T follicular helper cell (primary cell): Measurements from ENCODE around the gene SZT2.

Experiments used
- DNase-seq: peaks from one replicate; pipeline ENCODE4 v3.0.0-alpha.2; 2020; ENCODE audit warnings: low read depth
- total RNA-seq, 2 experiments: gene quantifications; one replicate each; lab custom pipeline; 2026; lab: John Stamatoyannopoulos, UW

The SZT2 gene
- 92.3 to 202 reads per million in 2 experiments for total RNA-seq

DNA sequence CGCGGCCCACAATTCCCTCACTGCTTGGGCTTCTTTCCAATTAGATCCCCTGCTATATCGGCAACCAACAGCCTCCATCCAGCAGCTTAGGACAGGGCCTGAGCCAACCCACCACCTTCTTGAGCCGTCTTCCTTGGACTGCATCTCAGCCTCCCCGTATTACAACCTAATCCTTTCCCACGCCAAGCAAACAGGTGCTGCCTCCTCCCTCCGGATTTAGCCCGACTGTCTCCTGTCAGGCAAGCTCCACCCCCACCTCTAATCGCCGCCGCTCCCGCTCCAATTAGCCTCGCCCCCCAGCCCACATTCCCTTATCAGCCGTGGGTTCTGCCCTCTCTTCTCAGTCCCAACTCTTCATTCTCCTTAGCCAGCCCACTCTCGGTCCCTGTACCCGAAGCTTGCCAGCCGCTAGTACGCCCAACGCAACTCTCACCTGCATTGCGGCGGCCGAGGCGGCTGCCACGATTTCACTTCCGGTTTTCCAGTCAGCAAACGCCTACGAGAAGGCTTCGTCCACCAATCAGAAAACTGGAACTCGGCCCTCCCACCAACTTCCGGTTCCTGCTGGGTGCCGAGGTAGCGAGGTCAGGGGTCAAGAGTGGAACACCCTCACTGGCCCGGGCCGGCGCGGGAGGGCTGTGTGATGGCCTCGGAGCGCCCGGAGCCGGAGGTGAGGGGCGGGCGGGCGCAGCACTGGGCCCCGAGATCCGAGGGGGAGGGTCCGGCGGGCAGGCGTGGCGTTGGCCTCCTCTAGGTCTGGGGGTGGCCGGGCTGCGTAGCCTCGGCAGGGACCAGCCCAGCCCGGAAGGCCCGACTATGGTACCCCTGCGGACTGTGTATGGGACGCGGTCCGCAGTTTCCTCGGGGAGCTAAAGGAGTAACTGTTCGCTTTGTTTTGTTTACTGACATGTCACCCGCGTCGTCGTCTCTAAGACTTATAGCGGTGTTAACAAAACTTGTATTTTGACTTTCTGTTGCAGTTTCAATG, at the start of gene SZT2, which contains the start of gene MED8:
Gene SZT2 (plus strand): TSS at position 574 of the 988 bp plus-strand sequence. CDS start 70 bp downstream, at position 644.
Gene MED8 (minus strand): TSS at position 475 of the 988 bp plus-strand sequence. CDS start 36 bp downstream, at position 439.
- peak; percentile 90 for DNase-seq

DNA sequence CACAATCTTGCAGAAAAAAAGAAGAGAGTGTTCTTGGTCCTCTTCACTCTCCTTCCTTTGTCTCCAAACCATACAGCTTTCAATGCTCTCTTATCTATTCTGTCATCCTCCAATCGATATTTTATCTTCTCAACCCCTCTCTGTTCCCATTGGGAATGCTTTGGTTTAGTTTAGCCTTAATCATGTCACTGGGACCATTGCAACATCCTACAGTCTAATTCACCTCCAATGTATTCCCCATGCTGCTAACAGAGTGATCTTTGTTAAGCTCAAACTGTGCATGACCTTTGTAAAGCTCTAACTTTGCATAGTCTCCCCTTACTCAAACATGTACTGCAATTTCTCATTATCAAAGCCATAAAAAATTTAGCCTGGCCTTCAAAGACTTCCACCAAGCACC, 49.1 kb upstream of the SZT2 start:
- no peak for DNase-seq

DNA sequence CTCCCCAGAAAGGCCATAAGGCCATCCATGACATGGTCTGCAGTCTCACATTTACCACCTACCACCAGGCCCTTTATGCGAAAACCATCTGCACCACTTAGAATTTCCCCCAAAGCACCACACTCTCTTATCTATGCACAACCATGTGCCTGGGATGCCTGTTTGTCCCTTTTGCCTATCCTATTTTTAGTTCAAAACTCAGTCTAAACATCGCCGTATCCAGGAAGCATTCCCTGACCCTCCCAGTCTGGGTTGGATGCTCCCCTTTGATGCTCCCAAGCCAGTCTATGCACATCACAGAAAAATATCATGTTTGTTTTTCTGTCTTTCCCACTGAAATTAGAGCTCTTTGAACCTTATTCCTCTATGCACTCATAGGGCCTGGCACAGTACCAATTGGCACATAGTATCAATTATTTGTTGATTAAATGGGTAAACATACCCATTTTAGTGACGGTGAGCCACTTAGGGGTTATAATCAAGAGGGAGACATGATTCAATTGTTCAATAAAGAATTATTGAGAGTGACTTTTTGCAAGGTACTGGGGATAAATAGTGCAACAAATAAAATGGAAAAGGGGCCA, 45.3 kb upstream of the SZT2 start:
- no peak for DNase-seq

DNA sequence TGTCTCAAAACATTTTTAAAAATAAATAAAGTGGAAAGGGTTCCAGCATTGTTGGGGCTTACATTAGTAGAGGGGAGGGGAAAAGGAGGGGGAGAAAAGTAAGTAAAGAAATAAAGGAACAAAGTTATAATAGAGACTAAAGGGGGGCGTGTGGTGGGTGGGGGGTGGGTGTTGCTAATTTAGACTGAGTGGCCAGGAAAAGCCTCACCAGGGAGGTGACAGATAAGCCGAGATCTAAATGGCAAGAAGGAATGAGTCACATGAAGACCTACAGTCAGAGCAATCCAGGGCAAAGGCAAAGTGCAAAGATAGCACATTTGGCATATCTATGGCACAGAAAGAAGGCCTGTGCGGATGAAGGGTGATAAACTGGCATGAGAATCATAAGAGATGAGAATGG, 44.6 kb upstream of the SZT2 start:
- no peak for DNase-seq

DNA sequence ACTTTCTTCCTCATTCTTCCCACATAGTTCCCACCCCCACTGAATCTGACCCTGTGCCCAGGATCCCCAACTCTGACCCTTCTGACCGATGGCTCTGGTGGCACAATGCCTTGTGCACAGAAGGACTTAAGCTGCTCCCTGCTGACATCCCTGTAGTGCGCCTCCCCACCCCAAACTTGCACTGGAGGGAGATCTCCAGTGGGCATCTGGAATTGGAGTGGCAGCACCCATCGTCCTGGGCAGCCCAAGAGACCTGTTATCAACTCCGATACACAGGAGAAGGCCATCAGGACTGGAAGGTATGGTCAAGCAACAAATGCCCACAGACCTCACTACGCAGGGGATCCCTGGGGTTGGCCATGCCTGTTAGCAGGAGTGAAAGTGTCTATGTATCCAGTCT, 43.1 kb upstream of the SZT2 start:
- no peak for DNase-seq

DNA sequence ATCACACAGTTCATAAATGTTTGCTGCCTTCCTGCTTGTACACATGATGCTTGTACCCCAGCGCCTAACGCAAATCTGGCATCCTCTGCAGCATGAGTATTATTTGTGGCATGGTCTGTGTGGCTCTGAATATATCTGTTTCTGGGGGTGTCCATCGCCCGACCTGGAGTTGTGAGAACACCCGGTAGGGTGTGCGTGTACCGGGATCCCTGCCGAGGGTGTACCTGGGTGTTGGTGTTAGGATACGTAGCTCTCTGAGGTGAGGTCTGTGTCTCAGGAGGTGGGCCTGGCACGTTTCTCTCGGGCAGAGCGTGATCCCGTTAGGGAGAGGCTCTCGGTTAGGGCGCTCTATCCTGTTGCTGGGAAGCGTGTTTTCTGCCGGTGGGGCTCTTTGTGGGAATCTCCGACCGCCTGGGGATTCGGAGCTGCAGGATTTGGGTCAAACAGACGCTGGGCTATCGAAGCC, 41.3 kb upstream of the SZT2 start:
- DNase-seq, result no peak

DNA sequence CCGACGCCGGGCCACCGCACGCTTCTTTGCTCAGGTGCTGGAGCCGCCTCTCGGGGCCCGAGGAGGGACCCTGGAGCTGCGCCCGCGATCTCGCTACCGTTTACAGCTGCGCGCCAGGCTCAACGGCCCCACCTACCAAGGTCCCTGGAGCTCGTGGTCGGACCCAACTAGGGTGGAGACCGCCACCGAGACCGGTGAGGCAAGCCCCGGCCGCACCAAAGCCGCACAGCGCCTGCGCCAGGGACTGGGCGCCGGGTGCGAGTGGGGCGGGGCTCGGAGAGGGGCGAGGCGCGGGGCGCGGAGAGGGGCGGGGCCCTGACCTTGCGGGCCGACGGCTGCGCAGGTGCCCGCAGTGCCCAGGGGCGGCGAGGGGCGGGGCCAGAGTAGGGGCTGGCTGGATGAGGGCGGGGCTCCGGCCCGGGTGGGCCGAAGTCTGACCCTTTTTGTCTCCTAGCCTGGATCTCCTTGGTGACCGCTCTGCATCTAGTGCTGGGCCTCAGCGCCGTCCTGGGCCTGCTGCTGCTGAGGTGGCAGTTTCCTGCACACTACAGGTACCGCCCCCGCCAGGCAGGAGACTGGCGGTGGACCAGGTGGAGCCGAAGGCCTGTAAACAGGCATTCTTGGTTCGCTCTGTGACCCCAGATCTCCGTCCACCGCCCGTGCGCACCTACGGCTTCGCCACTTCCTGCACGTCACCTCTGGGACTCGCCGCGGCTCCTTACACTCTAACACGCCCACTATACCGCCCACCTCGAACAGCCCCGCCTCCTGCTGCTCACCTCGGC, 40.7 kb upstream of the SZT2 start:
- DNase-seq, result peak; percentile 29

DNA sequence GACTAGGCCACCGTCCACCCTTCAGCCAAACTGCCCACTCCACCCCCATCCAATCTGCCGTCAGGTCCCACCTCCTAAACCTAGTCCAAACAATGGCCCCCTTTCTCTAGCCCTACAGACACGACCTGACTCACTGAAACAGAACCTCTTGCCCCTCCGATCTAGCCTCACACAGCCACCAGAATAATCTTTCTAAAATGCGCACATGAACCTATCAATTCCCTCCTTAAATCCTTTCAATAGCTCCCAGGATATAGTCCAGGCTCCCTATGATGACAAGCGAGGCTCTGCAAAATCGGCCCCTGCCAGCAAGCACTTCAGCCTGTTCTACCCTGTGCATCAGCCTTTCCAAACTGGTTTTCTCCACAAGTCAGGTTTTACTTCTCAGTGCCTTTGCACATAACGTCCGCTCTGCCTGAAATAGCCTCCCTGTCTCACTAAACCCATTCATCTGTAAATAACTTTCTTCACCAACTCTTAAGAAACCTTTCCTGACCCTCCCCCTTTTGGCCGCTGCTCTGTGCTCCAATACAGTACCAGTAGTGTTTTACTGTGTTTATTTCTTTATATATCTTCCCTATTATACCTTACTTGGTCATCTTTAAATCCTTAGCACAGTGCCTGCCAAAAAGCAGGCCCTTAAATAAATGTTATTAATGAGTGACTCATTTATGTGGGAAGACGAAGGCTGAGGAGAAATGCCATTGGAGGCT, 39.9 kb upstream of the SZT2 start:
- DNase-seq, result no peak

DNA sequence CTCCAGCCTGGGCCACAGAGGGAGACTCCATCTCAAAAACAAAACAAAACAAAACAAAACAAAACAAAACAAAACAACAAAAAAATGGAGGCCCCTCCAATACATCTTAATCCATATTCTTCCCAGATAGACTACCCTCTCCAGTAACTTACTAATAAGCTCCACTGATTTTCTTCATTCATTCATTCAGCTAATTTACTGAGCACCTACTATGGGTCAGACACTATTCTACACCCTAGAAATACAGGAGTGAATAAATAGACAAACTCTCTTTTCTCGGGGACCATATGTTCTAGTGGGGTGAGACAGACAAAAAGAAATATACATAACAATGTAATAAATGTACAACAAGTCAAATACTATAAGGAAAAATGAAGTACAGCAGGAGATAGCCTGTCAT, 38.7 kb upstream of the SZT2 start:
- no peak for DNase-seq

DNA sequence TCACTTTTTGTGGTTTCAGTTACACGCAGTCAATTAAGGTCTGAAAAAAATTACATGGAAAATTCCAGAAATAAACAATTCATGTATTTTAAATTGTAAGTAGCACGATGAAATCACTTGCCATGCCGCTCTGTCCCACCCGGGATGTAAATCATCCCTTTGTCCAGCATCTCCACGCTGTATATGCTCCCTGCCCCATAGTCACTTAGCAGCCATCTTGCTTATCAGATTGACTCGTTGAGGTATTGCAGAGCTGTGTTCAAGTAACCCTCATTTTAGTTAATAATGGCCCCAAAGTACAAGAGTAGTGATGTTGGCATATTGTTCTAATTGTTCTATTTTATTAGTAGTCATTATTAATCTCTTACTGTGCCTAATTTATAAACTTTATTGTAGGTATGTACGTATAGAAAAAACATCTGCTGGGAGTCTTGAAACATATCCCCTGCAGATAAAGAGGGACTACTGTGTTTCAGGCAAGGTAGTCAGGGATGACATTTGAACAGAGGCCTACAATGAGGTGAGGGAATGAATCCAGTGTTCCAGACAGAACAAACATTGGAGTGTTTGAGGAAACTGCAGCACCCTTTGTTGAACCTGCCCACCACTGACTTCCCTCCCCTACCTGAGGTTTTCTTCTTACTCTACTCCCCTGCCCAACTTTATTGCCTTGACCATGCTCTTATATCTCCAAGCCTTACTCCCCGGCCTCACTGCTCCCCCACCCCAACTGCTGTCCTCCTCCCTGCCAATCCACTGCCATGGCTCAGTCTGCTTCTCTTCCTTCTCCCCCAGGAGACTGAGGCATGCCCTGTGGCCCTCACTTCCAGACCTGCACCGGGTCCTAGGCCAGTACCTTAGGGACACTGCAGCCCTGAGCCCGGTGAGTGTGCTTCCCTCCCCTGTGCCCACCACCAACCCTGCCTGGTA, 38.0 kb upstream of the SZT2 start:
- no peak for DNase-seq

DNA sequence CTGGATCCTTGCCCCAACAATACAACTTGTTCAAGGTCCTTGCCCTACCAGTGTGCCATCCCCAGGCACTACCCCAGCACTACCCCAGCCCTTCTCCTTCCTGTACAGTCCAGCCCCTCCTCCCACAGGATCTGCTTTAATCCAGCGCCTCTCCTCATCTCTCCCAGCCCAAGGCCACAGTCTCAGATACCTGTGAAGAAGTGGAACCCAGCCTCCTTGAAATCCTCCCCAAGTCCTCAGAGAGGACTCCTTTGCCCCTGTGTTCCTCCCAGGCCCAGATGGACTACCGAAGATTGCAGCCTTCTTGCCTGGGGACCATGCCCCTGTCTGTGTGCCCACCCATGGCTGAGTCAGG, 37.4 kb upstream of the SZT2 start:
- DNase-seq, result no peak

DNA sequence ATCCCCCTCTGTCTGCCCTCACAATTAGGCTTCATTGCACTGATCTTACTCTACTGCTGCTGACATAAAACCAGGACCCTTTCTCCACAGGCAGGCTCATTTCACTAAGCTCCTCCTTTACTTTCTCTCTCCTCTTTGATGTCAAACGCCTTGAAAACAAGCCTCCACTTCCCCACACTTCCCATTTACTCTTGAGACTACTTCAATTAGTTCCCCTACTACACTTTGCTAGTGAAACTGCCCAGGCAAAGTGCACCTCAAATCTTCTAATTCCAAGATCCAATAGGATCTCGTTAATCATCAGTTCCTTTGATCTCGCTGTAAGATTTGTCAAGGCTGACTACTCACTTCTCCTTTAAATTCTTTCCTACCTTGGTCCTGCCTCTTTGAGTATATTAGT, 36.8 kb upstream of the SZT2 start:
- DNase-seq, result no peak

DNA sequence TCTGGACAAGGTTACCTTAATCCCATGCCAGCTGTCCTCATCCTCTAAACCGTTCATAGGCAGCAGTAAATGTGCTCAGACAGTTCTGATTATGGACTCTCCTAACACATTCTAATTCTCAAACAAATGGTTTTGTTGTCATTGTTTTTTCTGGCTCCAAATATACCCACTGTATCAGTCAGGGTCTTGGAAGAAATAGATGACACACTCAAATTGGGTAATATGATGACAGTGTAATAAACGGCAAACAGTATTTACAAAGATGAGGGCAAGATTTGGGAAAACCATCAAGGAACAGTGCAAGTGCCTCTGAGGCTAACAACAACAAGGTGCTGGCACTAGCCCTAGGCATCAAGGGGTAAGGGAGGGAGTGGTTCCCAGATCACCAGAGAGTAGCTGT, 35.2 kb upstream of the SZT2 start:
- no peak for DNase-seq

DNA sequence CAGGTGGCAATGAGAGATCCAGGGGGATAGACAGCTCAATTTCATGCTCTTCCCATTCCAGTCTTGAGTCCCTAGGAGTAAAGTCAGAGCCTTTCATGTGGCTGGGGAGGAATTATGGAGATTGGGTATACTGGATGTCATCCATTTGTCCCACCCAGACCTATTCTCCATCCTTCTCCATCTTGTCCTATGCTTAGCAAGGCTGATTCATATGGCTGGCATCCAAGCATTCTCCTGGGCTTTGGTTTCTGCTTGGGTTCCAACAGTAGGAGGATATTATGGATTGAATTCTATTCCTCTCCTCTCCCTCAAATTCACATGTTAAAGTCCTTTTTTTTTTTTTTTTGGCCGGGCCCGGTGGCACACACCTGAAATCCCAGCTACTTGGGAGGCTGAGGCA, 34.8 kb upstream of the SZT2 start:
- DNase-seq, result no peak

DNA sequence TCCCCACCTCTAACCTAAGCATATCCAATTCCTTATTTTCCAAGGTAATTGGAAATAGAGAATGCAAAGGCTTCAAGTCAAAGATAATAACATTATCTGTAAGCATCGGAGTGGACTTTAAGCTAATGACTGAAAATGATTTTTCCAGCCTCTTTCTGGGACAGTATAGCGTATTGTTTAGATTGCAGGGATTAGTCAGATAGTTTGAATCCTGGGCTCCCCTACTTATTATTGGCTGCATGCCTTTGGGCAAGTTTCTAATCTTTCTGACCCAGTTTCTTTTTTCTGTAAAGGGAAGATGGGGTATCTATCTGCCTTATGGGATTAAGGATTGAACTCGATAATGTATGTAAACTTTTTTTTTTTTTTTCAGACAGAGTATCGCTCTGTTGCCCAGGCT, 32.4 kb upstream of the SZT2 start:
- DNase-seq, result no peak

DNA sequence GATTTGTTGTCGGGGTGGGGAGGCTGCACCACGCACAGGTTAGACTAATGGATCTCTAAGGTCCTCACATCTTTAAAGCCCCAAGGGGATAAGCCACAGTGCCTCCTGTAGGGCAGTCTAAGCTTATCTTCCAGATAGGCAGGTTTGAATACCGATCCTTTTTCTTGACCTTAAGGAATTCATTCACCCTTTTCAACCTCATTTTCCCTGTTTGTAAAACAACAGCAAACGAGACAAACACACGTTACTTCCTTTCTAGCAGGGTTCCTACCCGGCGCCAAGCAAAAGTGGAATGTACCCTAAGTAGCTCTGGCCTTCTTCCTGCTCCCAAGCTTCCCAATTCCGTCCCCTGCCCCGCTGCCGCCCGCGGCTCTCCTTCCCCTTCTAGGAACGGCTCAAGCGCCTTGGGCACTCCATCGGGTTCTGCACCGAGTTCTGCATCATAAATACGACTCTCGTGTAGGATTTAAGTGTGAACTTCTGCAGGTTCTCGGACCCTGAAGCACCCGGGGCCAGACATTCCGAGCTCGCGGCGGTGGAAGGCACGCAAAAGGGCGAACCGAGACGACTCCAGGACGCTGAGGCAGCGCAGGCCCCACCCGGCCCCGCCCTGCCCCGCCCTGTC, 31.5 kb upstream of the SZT2 start:
- DNase-seq, result no peak

DNA sequence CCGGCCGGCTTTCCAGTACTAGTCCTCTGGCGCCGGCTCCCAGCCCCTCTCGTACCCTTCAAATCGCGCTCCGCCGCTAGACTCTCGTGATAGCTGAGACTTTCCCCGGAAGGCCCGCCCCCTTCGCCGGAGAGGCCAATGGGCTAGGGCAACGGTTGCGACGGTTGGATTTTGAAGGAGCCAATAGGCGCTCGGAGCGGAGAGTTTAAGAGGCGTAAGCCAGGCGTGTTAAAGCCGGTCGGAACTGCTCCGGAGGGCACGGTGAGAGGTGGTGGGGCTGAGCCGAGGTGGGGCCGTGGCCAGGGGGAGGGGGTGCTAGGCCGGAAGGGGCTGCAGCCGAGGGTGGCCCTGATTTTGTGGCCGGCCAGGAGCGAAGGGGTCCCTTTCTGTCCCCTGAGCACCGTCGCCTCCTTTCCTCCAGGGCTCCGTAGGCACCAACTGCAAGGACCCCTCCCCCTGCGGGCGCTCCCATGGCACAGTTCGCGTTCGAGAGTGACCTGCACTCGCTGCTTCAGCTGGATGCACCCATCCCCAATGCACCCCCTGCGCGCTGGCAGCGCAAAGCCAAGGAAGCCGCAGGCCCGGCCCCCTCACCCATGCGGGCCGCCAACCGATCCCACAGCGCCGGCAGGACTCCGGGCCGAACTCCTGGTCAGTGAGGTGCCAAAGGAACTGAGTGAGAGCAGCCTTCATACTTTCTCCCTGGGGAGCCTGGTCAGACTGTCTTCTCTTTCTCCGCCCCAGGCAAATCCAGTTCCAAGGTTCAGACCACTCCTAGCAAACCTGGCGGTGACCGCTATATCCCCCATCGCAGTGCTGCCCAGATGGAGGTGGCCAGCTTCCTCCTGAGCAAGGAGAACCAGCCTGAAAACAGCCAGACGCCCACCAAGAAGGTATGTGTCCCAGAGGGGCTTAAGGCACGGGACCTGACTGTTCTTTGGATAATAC, 30.7 kb upstream of the SZT2 start, which contains the start of gene CDC20:
Gene CDC20 (plus strand): TSS at position 236 of the 948 bp plus-strand sequence. CDS start 235 bp downstream, at position 471.
- peak; percentile 95 for DNase-seq

DNA sequence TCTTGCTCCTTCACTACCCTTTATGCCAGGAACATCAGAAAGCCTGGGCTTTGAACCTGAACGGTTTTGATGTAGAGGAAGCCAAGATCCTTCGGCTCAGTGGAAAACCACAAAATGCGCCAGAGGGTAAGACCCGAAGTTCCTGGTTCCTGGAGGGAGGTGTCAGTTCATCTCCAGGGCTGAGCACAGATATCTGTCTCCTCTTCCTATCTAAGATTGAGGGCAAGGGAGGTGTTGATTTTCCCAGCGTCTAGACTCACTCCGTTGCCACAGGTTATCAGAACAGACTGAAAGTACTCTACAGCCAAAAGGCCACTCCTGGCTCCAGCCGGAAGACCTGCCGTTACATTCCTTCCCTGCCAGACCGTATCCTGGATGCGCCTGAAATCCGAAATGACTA, 30.0 kb upstream of the SZT2 start:
- DNase-seq, result no peak

DNA sequence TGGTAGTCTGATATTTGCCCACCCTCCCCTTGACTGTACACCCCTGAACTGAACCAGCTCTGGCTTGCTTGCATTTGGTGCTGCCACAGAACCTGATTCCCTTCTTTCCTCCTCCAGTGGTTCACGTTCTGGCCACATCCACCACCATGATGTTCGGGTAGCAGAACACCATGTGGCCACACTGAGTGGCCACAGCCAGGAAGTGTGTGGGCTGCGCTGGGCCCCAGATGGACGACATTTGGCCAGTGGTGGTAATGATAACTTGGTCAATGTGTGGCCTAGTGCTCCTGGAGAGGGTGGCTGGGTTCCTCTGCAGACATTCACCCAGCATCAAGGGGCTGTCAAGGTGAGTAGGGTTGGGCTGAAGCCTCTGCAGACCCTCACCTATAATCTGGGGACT, 29.1 kb upstream of the SZT2 start:
- no peak for DNase-seq
